ENCODE data around the gene CABP4. TPM values are rescaled to one million over a fixed set of nuclear protein-coding genes. Genes with fewer than 3 reads are reported as not detected.
A peak's percentile ranks its signal among the peaks of the same experiment; 100 is the strongest.

The CABP4 gene
- total and polyA plus RNA-seq, 10 of the 15 experiments (the other 5 are each of a cell fraction or from before 2014, with no cell fraction given): 0.04 to 0.41 (median 0.14) TPM; not detected in 2

DNA sequence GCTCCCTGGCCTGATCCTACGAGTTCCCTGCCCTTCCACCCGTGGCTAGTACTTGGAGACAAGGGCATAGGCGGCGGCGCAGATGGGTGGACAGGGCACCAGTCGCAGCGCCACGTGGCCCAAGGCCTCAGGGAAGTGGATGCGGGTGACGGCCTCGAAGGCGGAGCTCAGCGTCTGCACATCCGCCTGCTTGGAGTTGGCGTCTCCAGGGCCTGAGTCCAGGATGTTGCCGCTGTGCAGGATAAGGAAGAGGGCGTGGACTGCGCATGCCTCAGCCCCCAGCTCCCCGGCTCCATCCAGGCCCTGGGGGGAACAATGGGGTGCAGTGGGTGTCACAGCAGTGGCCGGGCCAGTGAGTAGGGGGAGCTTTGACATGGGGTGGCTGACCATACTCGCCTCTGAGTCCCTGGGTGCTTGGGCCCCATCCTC, 43.4 kb downstream of the CABP4 start (continued):
- no peak for TF ChIP-seq FOXK2 (IDR thresholded peaks at IDR 0.05)
- TF ChIP-seq BHLHE40 (IDR thresholded peaks at IDR 0.05; ENCODE audit: borderline replicate concordance in 1 of 2, low read depth in 2 of 2, low read length in 1 of 2): no peak

- SMC1A ChIA-PET (ENCODE audit: uncharacterized antibody, unreplicated experiment): no interaction called here
- no peak for FAIRE-seq
- DNase-seq (ENCODE audit: low read depth, low spot score): no peak
- no peaks in the 10 kb centered on the region for H3K27me3 ChIP-seq (replicated peaks in 1 of 2; ENCODE audit: control insufficient read depth in 2 of 2, insufficient read depth in 2 of 2, low read length in 1 of 2)
- CTCF ChIA-PET: interaction anchor here (0.6 kb wide), 1 partner anchor 128 kb away, joined by 4 read pairs; no protein-coding TSS in a partner anchor
- WGBS (ENCODE audit: insufficient coverage, insufficient replicate concordance, low lambda C conversion rate, missing lambda C conversion rate): 96% methylated on average over 26 of the region's 26 CpGs
- RAD21 ChIA-PET (ENCODE audit: unreplicated experiment): no interaction called here
- no peaks in the 10 kb centered on the region for H3K9me3 ChIP-seq (replicated peaks; ENCODE audit: control insufficient read depth, insufficient read depth, low read length)
- no peak overlapping the region for H2AFZ ChIP-seq (ENCODE audit: control insufficient read depth, low read depth, low read length)
- H3K4me1 ChIP-seq (ENCODE audit: control insufficient read depth, insufficient read depth, low read length): peaks cover 3% of the 10 kb centered on the region
- TF ChIP-seq CBFB (IDR thresholded peaks at IDR 0.05; ENCODE audit: low read depth): no peak
- TF ChIP-seq POLR2A (IDR thresholded peaks at IDR 0.05; ENCODE audit: low read depth, low read length): 0 out of 2 replicates have a peak, but pooled peaks have one; percentile 21
- TF ChIP-seq ZNF384 (IDR thresholded peaks at IDR 0.05; ENCODE audit: borderline replicate concordance, low read depth, low read length): no peak
- TF ChIP-seq PBX3 (IDR thresholded peaks at IDR 0.05; ENCODE audit: insufficient replicate concordance, low read depth, low read length): no peak
- TF ChIP-seq CEBPB (IDR thresholded peaks at IDR 0.05; ENCODE audit: borderline replicate concordance in 1 of 2, low read depth in 2 of 2, low read length in 2 of 2): no peak
- TF ChIP-seq TCF7 (IDR thresholded peaks at IDR 0.05; ENCODE audit: borderline replicate concordance): no peak
- intact Hi-C loops (cut with micrococcal nuclease; ENCODE audit: unreplicated experiment): no loop called here
- POLR2A ChIA-PET: interaction anchor here (0.9 kb wide), 1 partner anchor 11 kb away, joined by 3 read pairs; no protein-coding TSS in a partner anchor
- in situ Hi-C loops (cut with MboI): no loop called here
- no peak overlapping the region for H3K27ac ChIP-seq (ENCODE audit: control insufficient read depth, insufficient read depth)
- no TSS peak for BruUV-seq (replicated peaks)
- H3K36me3 ChIP-seq (ENCODE audit: control insufficient read depth in 2 of 2, insufficient read depth in 2 of 2, low read length in 1 of 2): peaks cover 0 to 10% of the 10 kb centered on the region in 2 experiments; a peak in 3 of 4 replicates
- peaks cover 8% of the 10 kb centered on the region for H3K79me2 ChIP-seq (ENCODE audit: control insufficient read depth, insufficient read depth, low read length)
- H3K4me2 ChIP-seq (ENCODE audit: control insufficient read depth, insufficient read depth): no peak overlapping the region
- no peak overlapping the region for H3K4me3 ChIP-seq
- H3K9ac ChIP-seq (ENCODE audit: control insufficient read depth, insufficient read depth, low read length): no peak overlapping the region
- ATAC-seq: no peak
- no peaks in the 10 kb centered on the region; the same call in 1 of the 2 replicates for H4K20me1 ChIP-seq (ENCODE audit: control insufficient read depth, insufficient read depth)
Measured at GRCh38 chr11:67499808-67500483, 44.8 kb downstream of the CABP4 start.

All from GM12878 (cell line).